Neutrophil (primary cell): Measurements from ENCODE around the gene FMNL1.

Experiments
- H3K27ac ChIP-seq: fragments of 200-600 bp; sonication (generic); 2 replicates; pipeline ENCODE4 v1.5.1; 2016; ENCODE audit warnings: mild to moderate bottlenecking, moderate library complexity
- H3K27me3 ChIP-seq: fragments of 200-600 bp; sonication (generic); 2 replicates; pipeline ENCODE4 v1.6.0; 2016; ENCODE audit warnings: mild to moderate bottlenecking
- H3K36me3 ChIP-seq: fragments of 200-600 bp; sonication (generic); 2 replicates; pipeline ENCODE4 v1.5.1; 2017
- H3K4me1 ChIP-seq, 2 experiments: fragments of 200-600 bp in 1 of 2; sonication (generic) in 1 of 2; 1 replicate in 1 of 2; 2 replicates in 1 of 2; pipeline versions ENCODE4 v1.5.1 to v1.6.1; 2013 to 2016; ENCODE audit warnings: low read depth in 1 of 2, low read length in 1 of 2, mild to moderate bottlenecking in 1 of 2, moderate library complexity in 1 of 2; ENCODE audit not compliant: control insufficient read depth in 1 of 2, insufficient read depth in 1 of 2
- H3K4me3 ChIP-seq, 2 experiments: fragments of 200-600 bp in 1 of 2; sonication (generic) in 1 of 2; 1 replicate in 1 of 2; 2 replicates in 1 of 2; pipeline ENCODE4 v1.5.1; 2013 to 2016; ENCODE audit warnings: low read depth in 1 of 2, low read length in 1 of 2, mild to moderate bottlenecking in 1 of 2, moderate library complexity in 1 of 2
- H3K9me3 ChIP-seq: fragments of 200-600 bp; sonication (generic); 2 replicates; pipeline ENCODE4 v1.5.1; 2016
- TF ChIP-seq, protein P1 (sequence below): fragments of 200-600 bp; sonication (generic); IDR thresholded peaks from 2 replicates; pipeline ENCODE4 v1.5.1; 2016; ENCODE audit warnings: antibody characterized with exemption

Gene FMNL1

GRCh38 chr17:45231481-45232116, 9.9 kb downstream of the FMNL1 start:
- Histone ChIP-seq H3K27ac (peak overlapping the region; percentile 99), H3K4me1 (peaks cover 97 to 100% of the 10 kb centered on the region in 2 experiments), H3K4me3 (peak overlapping the region; percentile 74 to 94), H3K27me3 (no peaks in the 10 kb centered on the region), H3K9me3 (no peaks in the 10 kb centered on the region), H3K36me3 (peaks cover 69% of the 10 kb centered on the region)
- TF ChIP-seq, protein P1, sequence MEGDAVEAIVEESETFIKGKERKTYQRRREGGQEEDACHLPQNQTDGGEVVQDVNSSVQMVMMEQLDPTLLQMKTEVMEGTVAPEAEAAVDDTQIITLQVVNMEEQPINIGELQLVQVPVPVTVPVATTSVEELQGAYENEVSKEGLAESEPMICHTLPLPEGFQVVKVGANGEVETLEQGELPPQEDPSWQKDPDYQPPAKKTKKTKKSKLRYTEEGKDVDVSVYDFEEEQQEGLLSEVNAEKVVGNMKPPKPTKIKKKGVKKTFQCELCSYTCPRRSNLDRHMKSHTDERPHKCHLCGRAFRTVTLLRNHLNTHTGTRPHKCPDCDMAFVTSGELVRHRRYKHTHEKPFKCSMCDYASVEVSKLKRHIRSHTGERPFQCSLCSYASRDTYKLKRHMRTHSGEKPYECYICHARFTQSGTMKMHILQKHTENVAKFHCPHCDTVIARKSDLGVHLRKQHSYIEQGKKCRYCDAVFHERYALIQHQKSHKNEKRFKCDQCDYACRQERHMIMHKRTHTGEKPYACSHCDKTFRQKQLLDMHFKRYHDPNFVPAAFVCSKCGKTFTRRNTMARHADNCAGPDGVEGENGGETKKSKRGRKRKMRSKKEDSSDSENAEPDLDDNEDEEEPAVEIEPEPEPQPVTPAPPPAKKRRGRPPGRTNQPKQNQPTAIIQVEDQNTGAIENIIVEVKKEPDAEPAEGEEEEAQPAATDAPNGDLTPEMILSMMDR: peak; percentile 83

DNA sequence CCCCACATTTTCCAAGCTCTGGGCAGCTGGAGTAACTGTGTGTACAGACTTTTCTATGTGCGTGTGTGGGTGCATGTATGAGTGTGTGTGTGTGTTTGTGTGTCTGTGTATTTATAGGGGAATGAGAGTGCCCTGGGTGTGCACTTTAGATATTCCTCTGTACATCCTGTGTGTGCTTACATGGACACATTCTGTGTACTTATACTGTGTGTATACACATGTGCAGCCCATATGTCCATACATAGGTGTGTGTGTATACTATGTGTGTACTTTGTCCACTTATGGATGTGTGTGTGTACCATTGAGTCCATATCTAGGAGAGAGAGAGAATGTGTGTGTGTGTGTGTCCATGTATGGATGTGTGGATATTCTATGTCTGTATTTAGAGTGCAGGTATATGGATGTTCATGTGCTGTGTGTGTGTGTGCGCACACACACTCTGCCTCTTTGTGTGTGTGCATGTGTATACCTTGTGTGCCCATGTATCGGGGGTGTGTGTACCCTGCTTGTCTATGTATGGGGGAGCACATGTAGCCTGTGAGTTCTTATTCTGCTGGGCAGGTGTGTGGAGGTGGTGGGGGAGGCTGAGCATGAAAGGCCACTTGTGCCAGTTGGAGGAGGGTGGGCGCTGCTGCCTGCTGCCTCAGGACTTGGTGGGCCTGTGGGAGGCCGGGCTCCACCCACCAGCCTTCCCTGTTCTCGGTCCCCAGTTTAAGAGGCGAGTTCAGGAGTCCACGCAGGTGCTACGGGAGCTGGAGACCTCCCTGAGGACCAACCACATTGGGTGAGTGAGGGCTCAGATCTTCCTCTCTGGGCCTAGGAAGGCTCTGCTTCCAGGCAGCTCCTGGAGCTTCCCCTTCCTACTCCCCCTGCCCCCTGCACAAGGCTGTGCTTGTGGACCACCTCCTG, 11.1 kb downstream of the FMNL1 start:
- Histone ChIP-seq H3K27ac (peak overlapping the region; percentile 99), H3K4me3 (peak overlapping the region; percentile 13 to 74), H3K36me3 (peaks cover 81% of the 10 kb centered on the region), H3K9me3 (peaks cover 6% of the 10 kb centered on the region), H3K27me3 (no peaks in the 10 kb centered on the region), H3K4me1 (peaks cover 92 to 100% of the 10 kb centered on the region in 2 experiments)
- TF ChIP-seq, protein P1: no peak

DNA sequence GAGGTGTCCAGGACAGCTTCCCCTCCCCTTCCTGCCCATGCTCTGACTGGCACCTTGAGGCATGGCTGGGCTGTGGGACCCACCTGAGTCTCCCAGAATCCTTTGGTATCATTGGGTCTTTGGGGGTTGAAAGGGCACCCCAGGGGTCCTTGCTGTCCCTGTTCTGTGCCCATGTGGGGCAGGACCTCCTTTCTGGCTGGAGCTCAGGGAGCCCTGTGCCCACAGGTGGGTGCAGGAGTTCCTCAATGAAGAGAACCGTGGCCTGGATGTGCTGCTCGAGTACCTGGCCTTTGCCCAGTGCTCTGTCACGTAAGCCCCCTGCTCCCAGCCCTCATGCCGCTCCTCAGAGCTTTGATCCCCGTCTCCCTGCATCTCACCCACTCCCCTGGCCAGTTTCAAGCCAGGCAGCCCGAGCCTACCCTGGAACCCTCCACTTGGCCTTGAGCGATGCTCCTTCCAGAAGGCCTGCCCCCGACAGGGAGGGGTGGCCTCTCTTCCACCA, 11.8 kb downstream of the FMNL1 start:
- Histone ChIP-seq H3K27me3 (no peaks in the 10 kb centered on the region), H3K9me3 (peaks cover 6% of the 10 kb centered on the region), H3K4me1 (peaks cover 85 to 94% of the 10 kb centered on the region in 2 experiments), H3K4me3 (peak overlapping the region in 1 of 2 experiments; percentile 74), H3K36me3 (peaks cover 88% of the 10 kb centered on the region), H3K27ac (peak overlapping the region; percentile 99)
- TF ChIP-seq, protein P1: no peak

GRCh38 chr17:45234641-45235415, 13.1 kb downstream of the FMNL1 start:
- Histone ChIP-seq H3K36me3 (peaks cover 98% of the 10 kb centered on the region), H3K9me3 (peaks cover 6% of the 10 kb centered on the region), H3K4me3 (peak overlapping the region; percentile 33 to 57), H3K27ac (peak overlapping the region; percentile 99), H3K4me1 (peaks cover 73 to 80% of the 10 kb centered on the region in 2 experiments), H3K27me3 (no peaks in the 10 kb centered on the region)
- TF ChIP-seq, protein P1: peak; percentile 26
